Neuronal stem cell (in vitro differentiated cells): ENCODE results near the gene RPL35A. TPM values are rescaled to one million over a fixed set of nuclear protein-coding genes. Genes with fewer than 3 reads are reported as not detected.

ENCODE experiments used
- small RNA-seq: library from polyadenylated mRNA; stranded (forward); fragments of <200 nt; extraction: miRNeasy Mini kit (QIAGEN cat#:217004); gene quantifications from one replicate; pipeline ENCODE3, GENCODE V24; 2013; ENCODE audit not compliant: insufficient read depth

Gene RPL35A

Small RNA genes within 50 kb of the gene (small RNA-seq; reads per million reads assigned to genes)
- gene RNU6-621P: not detected
